SK-N-SH (cell line): Measurements from ENCODE around the gene NUDT14.

Experiments used
- EP300 ChIP-seq, 2 experiments: IDR thresholded peaks; 2 replicates each; pipeline versions ENCODE4 v1.4.0 to v1.6.1; 2012; ENCODE audit warnings: borderline replicate concordance in 1 of 2, low read depth in 1 of 2, low read length in 1 of 2
- EZH2phosphoT487 ChIP-seq: fragments of 200-600 bp; sonication (generic); IDR thresholded peaks from 2 replicates; pipeline ENCODE4 v1.6.1; 2017; ENCODE audit warnings: low read depth, mixed run types, mild to moderate bottlenecking, antibody characterized with exemption, moderate library complexity, borderline replicate concordance
- NFIC ChIP-seq: IDR thresholded peaks from 2 replicates; pipeline ENCODE4 v1.4.0; 2012; ENCODE audit warnings: borderline replicate concordance
- NRF1 ChIP-seq: IDR thresholded peaks from 2 replicates; pipeline ENCODE4 v1.6.1; 2012; ENCODE audit warnings: low read depth, mild to moderate bottlenecking, low read length
- RAD21 ChIP-seq: IDR thresholded peaks from 2 replicates; pipeline ENCODE4 v1.6.1; 2012; ENCODE audit warnings: mild to moderate bottlenecking, low read length
- RFX5 ChIP-seq: IDR thresholded peaks from 2 replicates; pipeline ENCODE4 v1.6.1; 2012; ENCODE audit warnings: mild to moderate bottlenecking, improper control_type of control experiment, low read length
- YY1 ChIP-seq: IDR thresholded peaks from 2 replicates; pipeline ENCODE4 v1.4.0; 2012; ENCODE audit warnings: low read depth, mild to moderate bottlenecking
- TF ChIP-seq, protein P1 (sequence below): fragments of 200-600 bp; sonication (generic); IDR thresholded peaks from 2 replicates; pipeline ENCODE4 v1.6.1; 2017; ENCODE audit warnings: antibody characterized with exemption, mild to moderate bottlenecking, moderate library complexity
- TF ChIP-seq, protein P2 (sequence below): IDR thresholded peaks from 2 replicates; pipeline ENCODE4 v1.4.0; 2012; ENCODE audit warnings: low read depth
- TF ChIP-seq, protein P3 (sequence below): IDR thresholded peaks from 2 replicates; pipeline ENCODE4; 2012
- TF ChIP-seq, protein P4 (sequence below): IDR thresholded peaks from 2 replicates; pipeline ENCODE4 v1.6.1; 2012; ENCODE audit warnings: mild to moderate bottlenecking, low read depth, low read length, moderate library complexity

DNA sequence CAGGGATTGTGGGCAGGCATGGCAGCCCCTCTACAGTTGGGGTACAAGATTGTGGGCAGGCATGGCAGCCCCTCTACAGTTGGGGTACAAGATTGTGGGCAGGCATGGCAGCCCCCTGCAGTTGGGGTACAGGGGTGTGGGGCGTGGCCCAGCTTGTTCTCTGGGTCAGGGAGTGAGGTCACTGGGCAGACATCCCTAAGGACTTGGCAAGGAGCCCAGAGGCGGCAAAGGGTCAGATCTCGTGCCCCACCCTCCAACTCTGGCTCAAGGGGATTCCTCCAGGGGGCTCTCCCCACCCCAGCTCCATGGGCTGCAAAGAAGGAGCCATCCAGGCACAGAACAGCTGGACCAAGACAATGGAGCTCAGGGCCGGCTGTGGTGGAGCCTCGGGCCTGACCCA, 25.8 kb upstream of the NUDT14 start:
- TF ChIP-seq EP300 (IDR thresholded peaks at IDR 0.05; ENCODE audit: borderline replicate concordance in 1 of 2, low read depth in 1 of 2, low read length in 1 of 2) (no peak), RFX5 (no peak), YY1 (no peak), NRF1 (no peak), NFIC (no peak), RAD21 (no peak), EZH2phosphoT487 (no peak)
- TF ChIP-seq, protein P1, sequence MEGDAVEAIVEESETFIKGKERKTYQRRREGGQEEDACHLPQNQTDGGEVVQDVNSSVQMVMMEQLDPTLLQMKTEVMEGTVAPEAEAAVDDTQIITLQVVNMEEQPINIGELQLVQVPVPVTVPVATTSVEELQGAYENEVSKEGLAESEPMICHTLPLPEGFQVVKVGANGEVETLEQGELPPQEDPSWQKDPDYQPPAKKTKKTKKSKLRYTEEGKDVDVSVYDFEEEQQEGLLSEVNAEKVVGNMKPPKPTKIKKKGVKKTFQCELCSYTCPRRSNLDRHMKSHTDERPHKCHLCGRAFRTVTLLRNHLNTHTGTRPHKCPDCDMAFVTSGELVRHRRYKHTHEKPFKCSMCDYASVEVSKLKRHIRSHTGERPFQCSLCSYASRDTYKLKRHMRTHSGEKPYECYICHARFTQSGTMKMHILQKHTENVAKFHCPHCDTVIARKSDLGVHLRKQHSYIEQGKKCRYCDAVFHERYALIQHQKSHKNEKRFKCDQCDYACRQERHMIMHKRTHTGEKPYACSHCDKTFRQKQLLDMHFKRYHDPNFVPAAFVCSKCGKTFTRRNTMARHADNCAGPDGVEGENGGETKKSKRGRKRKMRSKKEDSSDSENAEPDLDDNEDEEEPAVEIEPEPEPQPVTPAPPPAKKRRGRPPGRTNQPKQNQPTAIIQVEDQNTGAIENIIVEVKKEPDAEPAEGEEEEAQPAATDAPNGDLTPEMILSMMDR = no peak
- TF ChIP-seq, protein P2, sequence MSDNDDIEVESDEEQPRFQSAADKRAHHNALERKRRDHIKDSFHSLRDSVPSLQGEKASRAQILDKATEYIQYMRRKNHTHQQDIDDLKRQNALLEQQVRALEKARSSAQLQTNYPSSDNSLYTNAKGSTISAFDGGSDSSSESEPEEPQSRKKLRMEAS = no peak
- TF ChIP-seq, protein P3, sequence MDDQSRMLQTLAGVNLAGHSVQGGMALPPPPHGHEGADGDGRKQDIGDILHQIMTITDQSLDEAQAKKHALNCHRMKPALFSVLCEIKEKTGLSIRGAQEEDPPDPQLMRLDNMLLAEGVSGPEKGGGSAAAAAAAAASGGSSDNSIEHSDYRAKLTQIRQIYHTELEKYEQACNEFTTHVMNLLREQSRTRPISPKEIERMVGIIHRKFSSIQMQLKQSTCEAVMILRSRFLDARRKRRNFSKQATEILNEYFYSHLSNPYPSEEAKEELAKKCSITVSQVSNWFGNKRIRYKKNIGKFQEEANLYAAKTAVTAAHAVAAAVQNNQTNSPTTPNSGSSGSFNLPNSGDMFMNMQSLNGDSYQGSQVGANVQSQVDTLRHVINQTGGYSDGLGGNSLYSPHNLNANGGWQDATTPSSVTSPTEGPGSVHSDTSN = no peak
- TF ChIP-seq, protein P4, sequence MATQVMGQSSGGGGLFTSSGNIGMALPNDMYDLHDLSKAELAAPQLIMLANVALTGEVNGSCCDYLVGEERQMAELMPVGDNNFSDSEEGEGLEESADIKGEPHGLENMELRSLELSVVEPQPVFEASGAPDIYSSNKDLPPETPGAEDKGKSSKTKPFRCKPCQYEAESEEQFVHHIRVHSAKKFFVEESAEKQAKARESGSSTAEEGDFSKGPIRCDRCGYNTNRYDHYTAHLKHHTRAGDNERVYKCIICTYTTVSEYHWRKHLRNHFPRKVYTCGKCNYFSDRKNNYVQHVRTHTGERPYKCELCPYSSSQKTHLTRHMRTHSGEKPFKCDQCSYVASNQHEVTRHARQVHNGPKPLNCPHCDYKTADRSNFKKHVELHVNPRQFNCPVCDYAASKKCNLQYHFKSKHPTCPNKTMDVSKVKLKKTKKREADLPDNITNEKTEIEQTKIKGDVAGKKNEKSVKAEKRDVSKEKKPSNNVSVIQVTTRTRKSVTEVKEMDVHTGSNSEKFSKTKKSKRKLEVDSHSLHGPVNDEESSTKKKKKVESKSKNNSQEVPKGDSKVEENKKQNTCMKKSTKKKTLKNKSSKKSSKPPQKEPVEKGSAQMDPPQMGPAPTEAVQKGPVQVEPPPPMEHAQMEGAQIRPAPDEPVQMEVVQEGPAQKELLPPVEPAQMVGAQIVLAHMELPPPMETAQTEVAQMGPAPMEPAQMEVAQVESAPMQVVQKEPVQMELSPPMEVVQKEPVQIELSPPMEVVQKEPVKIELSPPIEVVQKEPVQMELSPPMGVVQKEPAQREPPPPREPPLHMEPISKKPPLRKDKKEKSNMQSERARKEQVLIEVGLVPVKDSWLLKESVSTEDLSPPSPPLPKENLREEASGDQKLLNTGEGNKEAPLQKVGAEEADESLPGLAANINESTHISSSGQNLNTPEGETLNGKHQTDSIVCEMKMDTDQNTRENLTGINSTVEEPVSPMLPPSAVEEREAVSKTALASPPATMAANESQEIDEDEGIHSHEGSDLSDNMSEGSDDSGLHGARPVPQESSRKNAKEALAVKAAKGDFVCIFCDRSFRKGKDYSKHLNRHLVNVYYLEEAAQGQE = no peak
